T-helper 9 cell (primary cell): Measurements from ENCODE around the gene EFCAB3.
"Not testable (repeated sequence)": the region's sequence is repeated elsewhere in the genome, so short reads cannot be mapped to it uniquely, and the experiment has no call there.

Experiments
- DNase-seq: peaks from one replicate; pipeline ENCODE4 v3.0.0-alpha.2; 2020

EFCAB3 gene

GRCh38 chr17:62465271-62465670 lies 84.9 kb downstream of the EFCAB3 start:
- DNase-seq, result not testable (repeated sequence)
